Spleen (tissue), 11 donors: ENCODE data around the gene ZBTB7C. TPM values are rescaled to one million over a fixed set of nuclear protein-coding genes. Genes with fewer than 3 reads are reported as not detected.

Source experiments
- DNase-seq: peaks from one replicate; pipeline ENCODE4 v3.0.0-alpha.2; 2020
- H3K27ac ChIP-seq, 8 donors: fragments of 200-600 bp; sonication (generic) in 7 of 8; 1 replicate in 4 of 8; 2 replicates in 4 of 8; pipeline versions ENCODE4 v1.5.0 to v1.8.0; 2016 to 2021; ENCODE audit warnings: inconsistent platforms in 4 of 8, mild to moderate bottlenecking in 4 of 8, moderate library complexity in 1 of 8
- H3K27me3 ChIP-seq, 7 donors: fragments of 200-600 bp; sonication (generic) in 6 of 7; replicated peaks in 1 of 7; 1 replicate in 4 of 7; 2 replicates in 3 of 7; pipeline versions ENCODE4 v1.5.0 to v1.8.0; 2016 to 2021; ENCODE audit warnings: inconsistent platforms in 3 of 7, mild to moderate bottlenecking in 1 of 7
- H3K36me3 ChIP-seq, 6 donors: fragments of 200-600 bp; sonication (generic) in 5 of 6; 1 replicate in 4 of 6; 2 replicates in 2 of 6; pipeline versions ENCODE4 v1.5.0 to v1.8.0; 2016 to 2021; ENCODE audit warnings: inconsistent platforms in 2 of 6
- H3K4me1 ChIP-seq, 6 donors: fragments of 200-600 bp; sonication (generic) in 5 of 6; 1 replicate in 3 of 6; 2 replicates in 3 of 6; pipeline versions ENCODE4 v1.5.0 to v1.8.0; 2016 to 2021; ENCODE audit warnings: inconsistent platforms in 3 of 6
- H3K4me3 ChIP-seq, 8 donors: fragments of 200-600 bp; sonication (generic) in 7 of 8; 1 replicate in 4 of 8; 2 replicates in 4 of 8; pipeline versions ENCODE4 v1.5.0 to v1.8.0; 2016 to 2021; ENCODE audit warnings: inconsistent platforms in 4 of 8, mild to moderate bottlenecking in 4 of 8, moderate library complexity in 2 of 8
- H3K9me3 ChIP-seq, 8 donors: fragments of 200-600 bp; sonication (generic) in 7 of 8; 1 replicate in 4 of 8; 2 replicates in 4 of 8; pipeline versions ENCODE4 v1.5.0 to v1.8.0; 2016 to 2021; ENCODE audit warnings: inconsistent platforms in 4 of 8
- POLR2A ChIP-seq, 3 donors: fragments of 450-650 bp; IDR thresholded peaks; one replicate each; pipeline ENCODE4 v1.5.1; 2017; ENCODE audit warnings: antibody characterized with exemption in 3 of 3, mild to moderate bottlenecking in 1 of 3
- POLR2AphosphoS5 ChIP-seq, 3 donors: sonication (generic); formaldehyde crosslinking; IDR thresholded peaks; one replicate each; pipeline ENCODE4 v1.5.1; 2017; ENCODE audit warnings: antibody characterized with exemption in 3 of 3
- WGBS, 5 donors: extraction: QIAGEN DNeasy Blood & Tissue Kit in 3 of 5; methylation state at CpG; one replicate each; pipeline versions ENCODE4 v1.1.5 to v1.1.7; 2013 to 2018; 5-methylcytosine and 5-hydroxymethylcytosine counted together
- intact Hi-C: fragments of 100-400 bp; cut with DNase I; formaldehyde crosslinking; loops from one replicate; pipeline ENCODE4 v1.15.0; 2023; ENCODE audit warnings: low total_unique reads
- polyA plus RNA-seq, 3 donors: library from polyadenylated mRNA; stranded (reverse); fragments of 200-250 nt; gene quantifications; one replicate each; pipeline ENCODE4 v1.2.1, GENCODE V29; 2013
- total RNA-seq, 7 donors: library from RNA; depleted of rRNA in 3 of 7; stranded (reverse); fragments of >200 nt in 3 of 7; fragmentation: NEBNext Ultra II Directional in 4 of 7; extraction: Animal tissue kit (Norgen Biotek cat#: 25700) in 4 of 7; gene quantifications; one replicate each; pipeline versions ENCODE4 v1.1.0 to v1.2.1, GENCODE V29; 2016 to 2021
- TF ChIP-seq, protein P1 (sequence below), 11 experiments: fragments of 200-600 bp in 7 of 11; fragments of 450-650 bp in 4 of 11; sonication (generic) in 4 of 11; IDR thresholded peaks in 8 of 11; conservative IDR thresholded peaks in 3 of 11; 1 replicate in 7 of 11; 2 replicates in 4 of 11; pipeline versions ENCODE4 v1.4.0 to v1.8.0; 2016 to 2021; ENCODE audit warnings: antibody characterized with exemption in 11 of 11, inconsistent platforms in 4 of 11, mild to moderate bottlenecking in 1 of 11
- donor health status: healthy with polysubstance abuse.
- donor health status: DM: no; HTN: no; CAD: no; lungs with moderate emphysema.
- donor health status: DM: no; HTN: no; CAD: no.
- donor health status: Bipolar disorder and iron deficiency.
- donor health status: healthy.
- donor health status: DM: no; HTN: no; CAD: no.
- donor health status: DM: yes; HTN: yes; CAD: no.

Gene ZBTB7C
- total and polyA plus RNA-seq, 10 donors, result 1.00 to 64.2 (median 18.8) TPM

DNA sequence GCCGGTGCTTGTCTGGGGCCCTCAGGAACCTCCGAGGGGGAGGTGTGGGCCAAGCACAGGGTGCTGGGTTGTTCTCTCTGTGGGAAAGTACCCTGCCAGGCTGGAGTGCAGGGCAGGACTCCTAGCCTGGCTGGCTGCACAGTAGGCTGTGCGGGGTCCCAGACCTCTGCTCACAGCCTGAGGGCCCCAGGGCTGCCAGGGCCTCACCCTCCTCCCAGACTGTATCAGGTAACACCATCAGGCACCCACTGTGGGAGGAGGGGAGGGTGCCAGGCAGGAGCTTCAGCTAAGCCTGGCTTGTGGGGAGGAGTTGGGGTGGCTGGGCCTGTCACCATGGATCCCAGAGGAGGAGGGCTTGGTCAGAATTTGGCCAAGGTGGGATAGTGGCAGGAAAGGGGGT lies 266.8 kb downstream of the ZBTB7C start:
- intact Hi-C loops, result no loop called here
- Histone ChIP-seq H3K36me3 (no peaks in the 10 kb centered on the region), H3K9me3 (no peaks in the 10 kb centered on the region), H3K4me1 (peaks cover 2 to 57% (median 24%) of the 10 kb centered on the region in 6 donors), H3K27me3 (peaks cover 0 to 25% (median 5%) of the 10 kb centered on the region in 7 donors), H3K4me3 (no peak overlapping the region), H3K27ac (no peak overlapping the region)
- DNase-seq, result peak; percentile 48
- TF ChIP-seq, protein P1, sequence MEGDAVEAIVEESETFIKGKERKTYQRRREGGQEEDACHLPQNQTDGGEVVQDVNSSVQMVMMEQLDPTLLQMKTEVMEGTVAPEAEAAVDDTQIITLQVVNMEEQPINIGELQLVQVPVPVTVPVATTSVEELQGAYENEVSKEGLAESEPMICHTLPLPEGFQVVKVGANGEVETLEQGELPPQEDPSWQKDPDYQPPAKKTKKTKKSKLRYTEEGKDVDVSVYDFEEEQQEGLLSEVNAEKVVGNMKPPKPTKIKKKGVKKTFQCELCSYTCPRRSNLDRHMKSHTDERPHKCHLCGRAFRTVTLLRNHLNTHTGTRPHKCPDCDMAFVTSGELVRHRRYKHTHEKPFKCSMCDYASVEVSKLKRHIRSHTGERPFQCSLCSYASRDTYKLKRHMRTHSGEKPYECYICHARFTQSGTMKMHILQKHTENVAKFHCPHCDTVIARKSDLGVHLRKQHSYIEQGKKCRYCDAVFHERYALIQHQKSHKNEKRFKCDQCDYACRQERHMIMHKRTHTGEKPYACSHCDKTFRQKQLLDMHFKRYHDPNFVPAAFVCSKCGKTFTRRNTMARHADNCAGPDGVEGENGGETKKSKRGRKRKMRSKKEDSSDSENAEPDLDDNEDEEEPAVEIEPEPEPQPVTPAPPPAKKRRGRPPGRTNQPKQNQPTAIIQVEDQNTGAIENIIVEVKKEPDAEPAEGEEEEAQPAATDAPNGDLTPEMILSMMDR (IDR thresholded peaks at IDR 0.05 in 8 of 11, conservative IDR thresholded peaks at IDR 0.05 in 3 of 11), result no peak
- no peak for TF ChIP-seq POLR2A (IDR thresholded peaks at IDR 0.05)
- TF ChIP-seq POLR2AphosphoS5 (IDR thresholded peaks at IDR 0.05), result peak in 1 of 3 donors; percentile 10
- WGBS, 5 donors, result 73 to 94% (median 91%) methylated on average over 2 to 3 of the region's 3 CpGs

DNA sequence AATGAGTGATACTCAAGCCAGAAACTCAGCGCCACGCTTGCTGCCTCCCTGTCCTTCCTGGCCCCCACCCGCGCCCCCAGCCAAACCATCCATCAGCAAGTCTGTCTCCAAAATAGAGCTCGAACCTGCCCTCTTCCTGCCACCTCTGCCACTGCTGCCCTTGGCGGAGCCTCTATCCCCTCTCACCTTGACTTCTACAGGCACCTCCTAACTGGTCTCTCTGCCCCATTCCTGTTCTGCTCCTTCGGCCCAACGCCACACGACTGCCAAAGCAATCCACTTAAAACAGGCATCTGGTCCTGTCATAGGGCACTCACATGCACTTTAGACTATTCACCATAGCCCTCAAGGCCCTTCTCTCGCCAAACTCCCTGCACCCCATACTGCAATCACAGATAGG lies 268.5 kb downstream of the ZBTB7C start:
- Histone ChIP-seq H3K4me1 (peaks cover 2 to 73% (median 34%) of the 10 kb centered on the region in 6 donors), H3K4me3 (no peak overlapping the region), H3K36me3 (no peaks in the 10 kb centered on the region), H3K9me3 (no peaks in the 10 kb centered on the region), H3K27me3 (peaks cover 0 to 41% (median 19%) of the 10 kb centered on the region in 7 donors), H3K27ac (no peak overlapping the region)
- DNase-seq, result peak; percentile 67
- intact Hi-C loops, result no loop called here
- WGBS, 5 donors, result 77 to 89% (median 81%) methylated on average over 10 of the region's 10 CpGs
- TF ChIP-seq, protein P1 (IDR thresholded peaks at IDR 0.05 in 8 of 11, conservative IDR thresholded peaks at IDR 0.05 in 3 of 11), result no peak
- TF ChIP-seq POLR2AphosphoS5 (IDR thresholded peaks at IDR 0.05) (no peak), POLR2A (IDR thresholded peaks at IDR 0.05) (no peak)

DNA sequence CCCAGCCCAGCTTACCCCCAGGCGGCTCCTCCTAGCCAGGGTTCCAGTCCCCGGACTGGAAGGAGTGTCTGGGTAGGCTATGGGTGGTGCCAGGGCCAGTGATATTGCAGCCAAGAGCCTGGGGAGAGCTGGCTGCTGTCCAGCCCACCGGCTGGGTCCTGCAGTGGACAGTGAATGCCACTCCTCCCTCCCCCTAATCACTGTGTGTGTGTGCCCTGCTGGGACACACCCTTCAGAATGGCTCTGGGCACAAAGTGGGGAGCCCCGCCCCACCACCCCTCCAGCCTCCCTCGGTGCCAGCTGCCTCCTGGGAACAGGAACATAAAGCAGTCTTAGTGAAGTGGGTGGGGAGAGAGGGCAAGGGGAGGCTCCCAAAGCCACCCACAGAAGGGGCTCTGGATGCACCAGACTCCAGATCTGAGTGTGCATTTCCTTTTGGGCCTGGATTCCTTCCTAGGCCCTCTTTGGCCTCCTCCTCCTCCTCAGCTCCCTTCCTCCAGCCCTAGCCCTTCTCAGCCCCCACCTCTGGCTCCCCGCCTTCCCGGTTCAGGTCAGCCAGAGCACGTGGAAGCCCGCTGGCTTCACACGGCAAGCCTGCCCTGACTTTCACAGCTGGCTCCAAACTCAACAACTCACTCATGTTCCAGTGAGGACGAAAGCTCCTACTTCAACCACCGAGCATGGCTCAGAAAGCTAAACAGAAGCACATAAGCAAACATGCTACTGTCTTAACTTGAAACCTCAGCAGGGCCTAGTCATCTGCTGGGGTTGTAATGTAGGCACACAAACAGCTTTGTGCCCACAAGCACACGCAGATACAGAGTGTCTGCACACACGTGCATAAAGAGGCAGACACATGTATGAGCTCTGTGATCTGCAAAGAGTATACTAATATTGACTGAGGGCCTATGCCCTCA lies 269.5 kb downstream of the ZBTB7C start:
- Histone ChIP-seq H3K4me1 (peaks cover 2 to 83% (median 38%) of the 10 kb centered on the region in 6 donors), H3K27ac (peak overlapping the region in 5 of 8 donors; percentile 14 to 54 (median 21)), H3K27me3 (peaks cover 0 to 51% (median 25%) of the 10 kb centered on the region in 7 donors), H3K4me3 (no peak overlapping the region), H3K36me3 (no peaks in the 10 kb centered on the region), H3K9me3 (no peaks in the 10 kb centered on the region)
- WGBS, 5 donors, result 65 to 76% (median 69%) methylated on average over 11 to 14 of the region's 14 CpGs
- TF ChIP-seq POLR2AphosphoS5 (IDR thresholded peaks at IDR 0.05), result peak in 2 of 3 donors; percentile 37 to 45
- TF ChIP-seq POLR2A (IDR thresholded peaks at IDR 0.05), result no peak
- TF ChIP-seq, protein P1 (IDR thresholded peaks at IDR 0.05 in 8 of 11, conservative IDR thresholded peaks at IDR 0.05 in 3 of 11), result no peak
- intact Hi-C loops, result no loop called here
- peak; percentile 71 for DNase-seq
